HG02610 (cell line): ENCODE data around the gene TMEM43.

Experiments
- ATAC-seq: cut with Tn5 transposase; IDR thresholded peaks from one replicate; pipeline ENCODE4 v1.9.1; 2021; ENCODE audit warnings: mild to moderate bottlenecking, moderate library complexity; ENCODE audit not compliant: unreplicated experiment

TMEM43 gene

GRCh38 chr3:14121859-14122258, 3.0 kb upstream of the TMEM43 start:
- ATAC-seq: no peak

GRCh38 chr3:14122301-14122700, 2.6 kb upstream of the TMEM43 start:
- ATAC-seq: no peak

GRCh38 chr3:14123308-14124222, 1.3 kb upstream of the TMEM43 start:
- ATAC-seq: no peak

- peak; percentile 43 for ATAC-seq
Measured at GRCh38 chr3:14124223-14124614, 633 bp upstream of the TMEM43 start.

- ATAC-seq: peak; percentile 23
Measured at GRCh38 chr3:14125193-14126016, 553 bp downstream of the TMEM43 start.

GRCh38 chr3:14126017-14126886, 1.4 kb downstream of the TMEM43 start:
- no peak for ATAC-seq

- no peak for ATAC-seq
Measured at GRCh38 chr3:14126887-14127505, 2.1 kb downstream of the TMEM43 start.

GRCh38 chr3:14127516-14128161, 2.8 kb downstream of the TMEM43 start:
- ATAC-seq: no peak

GRCh38 chr3:14128724-14129123, 3.9 kb downstream of the TMEM43 start:
- no peak for ATAC-seq

- no peak for ATAC-seq
Measured at GRCh38 chr3:14129296-14129695, 4.4 kb downstream of the TMEM43 start.

GRCh38 chr3:14130230-14130629, 5.4 kb downstream of the TMEM43 start:
- no peak for ATAC-seq

GRCh38 chr3:14130707-14131106, 5.9 kb downstream of the TMEM43 start:
- ATAC-seq: no peak

GRCh38 chr3:14131134-14131533, 6.3 kb downstream of the TMEM43 start:
- ATAC-seq: no peak

- no peak for ATAC-seq
Measured at GRCh38 chr3:14132120-14132519, 7.3 kb downstream of the TMEM43 start.

- ATAC-seq: no peak
Measured at GRCh38 chr3:14132689-14133088, 7.8 kb downstream of the TMEM43 start.

- ATAC-seq: no peak
Measured at GRCh38 chr3:14133188-14133800, 8.4 kb downstream of the TMEM43 start.

GRCh38 chr3:14133876-14134275, 9.0 kb downstream of the TMEM43 start:
- no peak for ATAC-seq

GRCh38 chr3:14134291-14134690, 9.4 kb downstream of the TMEM43 start:
- ATAC-seq: no peak

GRCh38 chr3:14135581-14135980, 10.7 kb downstream of the TMEM43 start:
- ATAC-seq: no peak

GRCh38 chr3:14137004-14137403, 12.2 kb downstream of the TMEM43 start:
- ATAC-seq: no peak
